Thoracic aorta (tissue), 2 donors: ENCODE data around the gene BABAM2. TPM values are rescaled to one million over a fixed set of nuclear protein-coding genes. Genes with fewer than 3 reads are reported as not detected.

Source experiments
- ATAC-seq: fragments of 150-250 bp; one replicate; pipeline ENCODE4 v1.8.0; 2017; ENCODE audit warnings: low read depth; ENCODE audit not compliant: insufficient number of reproducible peaks, low FRiP score
- DNase-seq: peaks from one replicate; pipeline ENCODE4 v3.0.0-alpha.2; 2020; ENCODE audit warnings: low spot score
- H3K27ac ChIP-seq, 2 donors: fragments of 200-600 bp; sonication (generic); 1 replicate in 1 of 2; 2 replicates in 1 of 2; pipeline ENCODE4 v1.5.1; 2016; ENCODE audit warnings: mild to moderate bottlenecking in 2 of 2, moderate library complexity in 2 of 2
- H3K27me3 ChIP-seq: fragments of 200-600 bp; sonication (generic); replicated peaks from 2 replicates; pipeline ENCODE4 v1.6.0; 2016; ENCODE audit warnings: mild to moderate bottlenecking; ENCODE audit not compliant: insufficient read depth
- H3K36me3 ChIP-seq: fragments of 200-600 bp; sonication (generic); one replicate; pipeline ENCODE4 v1.5.1; 2016
- H3K4me1 ChIP-seq, 2 donors: fragments of 200-600 bp; sonication (generic); 1 replicate in 1 of 2; 2 replicates in 1 of 2; pipeline versions ENCODE4 v1.5.1 to v1.6.0; 2016; ENCODE audit warnings: low read depth in 2 of 2, mild to moderate bottlenecking in 1 of 2; ENCODE audit not compliant: control insufficient read depth in 1 of 2
- H3K4me3 ChIP-seq: fragments of 200-600 bp; sonication (generic); 2 replicates; pipeline ENCODE4 v1.5.1; 2016; ENCODE audit warnings: mild to moderate bottlenecking
- H3K9me3 ChIP-seq: fragments of 200-600 bp; sonication (generic); 2 replicates; pipeline ENCODE4 v1.5.1; 2016
- total RNA-seq, 2 donors: library from RNA; depleted of rRNA; stranded (reverse); fragments of >200 nt; gene quantifications; one replicate each; pipeline versions ENCODE4 v1.1.0 to v1.2.3, GENCODE V29; 2016
- TF ChIP-seq, protein P1 (sequence below): fragments of 200-600 bp; sonication (generic); IDR thresholded peaks from one replicate; pipeline ENCODE4 v1.5.1; 2019; ENCODE audit warnings: antibody characterized with exemption

The BABAM2 gene
- total RNA-seq, 2 donors from 2014 or later, result 24.7 to 32.8 TPM

DNA sequence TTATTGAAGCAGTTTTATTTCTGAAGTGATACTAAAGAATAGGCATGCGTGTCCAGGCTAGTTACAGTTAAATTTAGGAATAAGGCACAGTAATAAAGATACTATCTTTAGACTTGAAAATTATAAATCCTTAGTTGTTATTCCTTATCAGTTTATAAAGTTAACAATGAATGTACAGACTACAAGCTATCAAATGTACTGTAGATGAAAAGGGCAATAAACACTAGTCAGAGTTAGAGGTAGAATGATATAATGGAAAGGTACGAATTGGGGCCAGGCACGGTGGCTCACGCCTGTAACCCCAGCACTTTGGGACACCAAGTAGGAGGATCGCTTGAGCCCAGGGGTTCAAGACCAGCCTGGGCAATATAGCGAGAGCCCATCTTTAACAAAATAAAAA, 4.2 kb upstream of the BABAM2 start:
- ATAC-seq (no peak), DNase-seq (no peak)
- TF ChIP-seq, protein P1, sequence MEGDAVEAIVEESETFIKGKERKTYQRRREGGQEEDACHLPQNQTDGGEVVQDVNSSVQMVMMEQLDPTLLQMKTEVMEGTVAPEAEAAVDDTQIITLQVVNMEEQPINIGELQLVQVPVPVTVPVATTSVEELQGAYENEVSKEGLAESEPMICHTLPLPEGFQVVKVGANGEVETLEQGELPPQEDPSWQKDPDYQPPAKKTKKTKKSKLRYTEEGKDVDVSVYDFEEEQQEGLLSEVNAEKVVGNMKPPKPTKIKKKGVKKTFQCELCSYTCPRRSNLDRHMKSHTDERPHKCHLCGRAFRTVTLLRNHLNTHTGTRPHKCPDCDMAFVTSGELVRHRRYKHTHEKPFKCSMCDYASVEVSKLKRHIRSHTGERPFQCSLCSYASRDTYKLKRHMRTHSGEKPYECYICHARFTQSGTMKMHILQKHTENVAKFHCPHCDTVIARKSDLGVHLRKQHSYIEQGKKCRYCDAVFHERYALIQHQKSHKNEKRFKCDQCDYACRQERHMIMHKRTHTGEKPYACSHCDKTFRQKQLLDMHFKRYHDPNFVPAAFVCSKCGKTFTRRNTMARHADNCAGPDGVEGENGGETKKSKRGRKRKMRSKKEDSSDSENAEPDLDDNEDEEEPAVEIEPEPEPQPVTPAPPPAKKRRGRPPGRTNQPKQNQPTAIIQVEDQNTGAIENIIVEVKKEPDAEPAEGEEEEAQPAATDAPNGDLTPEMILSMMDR, result no peak
- no peak overlapping the region for H3K4me3 ChIP-seq
- no peaks in the 10 kb centered on the region for H3K27me3 ChIP-seq
- H3K36me3 ChIP-seq, result no peaks in the 10 kb centered on the region
- H3K27ac ChIP-seq, result no peak overlapping the region
- peaks cover 14 to 27% of the 10 kb centered on the region in 2 donors for H3K4me1 ChIP-seq
- no peaks in the 10 kb centered on the region for H3K9me3 ChIP-seq

GRCh38 chr2:27887111-27887510, 3.4 kb upstream of the BABAM2 start:
- TF ChIP-seq, protein P1, result no peak
- Histone ChIP-seq H3K27ac (peak overlapping the region in 1 of 2 donors; percentile 83), H3K27me3 (no peaks in the 10 kb centered on the region), H3K9me3 (no peaks in the 10 kb centered on the region), H3K36me3 (no peaks in the 10 kb centered on the region), H3K4me3 (no peak overlapping the region), H3K4me1 (peaks cover 14 to 35% of the 10 kb centered on the region in 2 donors)
- ATAC-seq, result no peak
- no peak for DNase-seq

- no peak for DNase-seq
- Histone ChIP-seq H3K4me3 (no peak overlapping the region), H3K9me3 (no peaks in the 10 kb centered on the region), H3K27me3 (no peaks in the 10 kb centered on the region), H3K4me1 (peaks cover 14 to 38% of the 10 kb centered on the region in 2 donors), H3K36me3 (no peaks in the 10 kb centered on the region), H3K27ac (peak overlapping the region; percentile 54 to 83)
- TF ChIP-seq, protein P1, result no peak
- ATAC-seq, result no peak
These were observed 2.7 kb upstream of the BABAM2 start for GRCh38 chr2:27887830-27888229.

GRCh38 chr2:27888790-27889189, 1.7 kb upstream of the BABAM2 start:
- Histone ChIP-seq H3K9me3 (no peaks in the 10 kb centered on the region), H3K4me3 (peak overlapping the region; percentile 80), H3K36me3 (no peaks in the 10 kb centered on the region), H3K4me1 (peaks cover 14 to 38% of the 10 kb centered on the region in 2 donors), H3K27me3 (no peaks in the 10 kb centered on the region), H3K27ac (peak overlapping the region; percentile 83)
- TF ChIP-seq, protein P1, result no peak
- ATAC-seq, result no peak
- no peak for DNase-seq

DNA sequence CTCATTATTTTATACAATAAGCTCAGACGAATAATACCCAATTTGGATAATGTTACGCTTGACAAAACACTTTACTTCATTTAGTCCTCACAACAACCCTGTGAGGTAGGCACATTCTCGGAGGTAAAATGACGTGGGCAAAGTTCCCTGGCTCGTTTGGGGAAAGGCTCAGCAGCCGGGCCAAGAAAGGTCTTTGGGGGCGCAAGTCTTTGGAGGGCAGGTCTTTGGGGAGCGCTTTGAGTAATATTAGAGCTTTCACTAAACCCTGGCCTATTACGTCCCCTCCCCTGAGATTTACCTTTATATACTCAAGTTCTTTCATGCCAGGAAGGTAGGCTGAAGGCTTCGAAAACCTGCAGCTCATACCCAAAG, 769 bp upstream of the BABAM2 start:
- ATAC-seq (no peak), DNase-seq (no peak)
- no peaks in the 10 kb centered on the region for H3K9me3 ChIP-seq
- no peaks in the 10 kb centered on the region for H3K36me3 ChIP-seq
- no peaks in the 10 kb centered on the region for H3K27me3 ChIP-seq
- TF ChIP-seq, protein P1, result no peak
- H3K4me3 ChIP-seq, result peak overlapping the region; percentile 80
- peak overlapping the region; percentile 83 for H3K27ac ChIP-seq
- peaks cover 14 to 38% of the 10 kb centered on the region in 2 donors for H3K4me1 ChIP-seq
